GM20431 (cell line): Measurements from ENCODE around the gene RCVRN.

ENCODE experiments used
- in situ Hi-C: fragments of 300-500 bp; cut with MseI, MboI; formaldehyde crosslinking; loops from one replicate; pipeline ENCODE4 v1.15.0; 2020; ENCODE audit warnings: low sequenced_read_pairs; ENCODE audit not compliant: unreplicated experiment

Gene RCVRN

GRCh38 chr17:9924735-9925191, 19.7 kb upstream of the RCVRN start:
- in situ Hi-C loops = loop anchor here (25.0 kb wide), 1 partner anchor 688 kb away; no protein-coding TSS in a partner anchor

- in situ Hi-C loops = loop anchor here (25.0 kb wide), 1 partner anchor 690 kb away; no protein-coding TSS in a partner anchor
Measured at GRCh38 chr17:9922012-9922848, 17.2 kb upstream of the RCVRN start.

- in situ Hi-C loops = loop anchor here (25.0 kb wide), 1 partner anchor 691 kb away; no protein-coding TSS in a partner anchor
Measured at GRCh38 chr17:9921216-9921615, 16.1 kb upstream of the RCVRN start.

GRCh38 chr17:9918804-9919352, 13.8 kb upstream of the RCVRN start:
- in situ Hi-C loops = loop anchor here (25.0 kb wide), 1 partner anchor 693 kb away; no protein-coding TSS in a partner anchor

GRCh38 chr17:9918352-9918751, 13.3 kb upstream of the RCVRN start:
- in situ Hi-C loops = loop anchor here (25.0 kb wide), 1 partner anchor 694 kb away; no protein-coding TSS in a partner anchor

GRCh38 chr17:9917801-9918200, 12.7 kb upstream of the RCVRN start:
- in situ Hi-C loops = loop anchor here (25.0 kb wide), 1 partner anchor 694 kb away; no protein-coding TSS in a partner anchor

- in situ Hi-C loops = loop anchor here (25.0 kb wide), 1 partner anchor 695 kb away; no protein-coding TSS in a partner anchor
Measured at GRCh38 chr17:9917131-9917530, 12.1 kb upstream of the RCVRN start.

GRCh38 chr17:9916108-9916507, 11.0 kb upstream of the RCVRN start:
- in situ Hi-C loops = loop anchor here (25.0 kb wide), 1 partner anchor 696 kb away; no protein-coding TSS in a partner anchor

GRCh38 chr17:9913476-9913875, 8.4 kb upstream of the RCVRN start:
- in situ Hi-C loops = loop anchor here (25.0 kb wide), 1 partner anchor 699 kb away; no protein-coding TSS in a partner anchor

GRCh38 chr17:9912121-9913099, 7.3 kb upstream of the RCVRN start:
- in situ Hi-C loops = loop anchor here (25.0 kb wide), 1 partner anchor 700 kb away; no protein-coding TSS in a partner anchor

- in situ Hi-C loops = loop anchor here (25.0 kb wide), 1 partner anchor 701 kb away; no protein-coding TSS in a partner anchor
Measured at GRCh38 chr17:9911089-9911488, 6.0 kb upstream of the RCVRN start.

- in situ Hi-C loops = loop anchor here (25.0 kb wide), 1 partner anchor 704 kb away; no protein-coding TSS in a partner anchor
Measured at GRCh38 chr17:9908649-9909042, 3.6 kb upstream of the RCVRN start.

- in situ Hi-C loops = loop anchor here (25.0 kb wide), 1 partner anchor 704 kb away; no protein-coding TSS in a partner anchor
Measured at GRCh38 chr17:9907883-9908648, 3.0 kb upstream of the RCVRN start.

- in situ Hi-C loops = loop anchor here (25.0 kb wide), 1 partner anchor 705 kb away; no protein-coding TSS in a partner anchor
Measured at GRCh38 chr17:9907131-9907530, 2.1 kb upstream of the RCVRN start.

- in situ Hi-C loops = loop anchor here (25.0 kb wide), 1 partner anchor 706 kb away; no protein-coding TSS in a partner anchor
Measured at GRCh38 chr17:9906616-9907015, 1.5 kb upstream of the RCVRN start.

- in situ Hi-C loops = loop anchor here (25.0 kb wide), 1 partner anchor 706 kb away; no protein-coding TSS in a partner anchor
Measured at GRCh38 chr17:9905902-9906301, 831 bp upstream of the RCVRN start.

GRCh38 chr17:9904277-9905077, 594 bp downstream of the RCVRN start:
- in situ Hi-C loops = loop anchor here (25.0 kb wide), 1 partner anchor 708 kb away; no protein-coding TSS in a partner anchor

- in situ Hi-C loops = loop anchor here (25.0 kb wide), 1 partner anchor 710 kb away; no protein-coding TSS in a partner anchor
Measured at GRCh38 chr17:9902120-9902519, 3.0 kb downstream of the RCVRN start.
